Stimulated activated CD4-positive, alpha-beta T cell treated with anti-CD3 and anti-CD28 coated beads, Interleukin-15, amount 100 ng/mL, for 48 hours (primary cell): ENCODE data around the gene PPAT.
"Not testable (repeated sequence)": the region's sequence is repeated elsewhere in the genome, so short reads cannot be mapped to it uniquely, and the experiment has no call there.

Source experiments
- DNase-seq, 2 donors: peaks; one replicate each; pipeline ENCODE4 v3.0.0-alpha.2; 2020; ENCODE audit warnings: low read depth in 2 of 2

Gene PPAT

DNA sequence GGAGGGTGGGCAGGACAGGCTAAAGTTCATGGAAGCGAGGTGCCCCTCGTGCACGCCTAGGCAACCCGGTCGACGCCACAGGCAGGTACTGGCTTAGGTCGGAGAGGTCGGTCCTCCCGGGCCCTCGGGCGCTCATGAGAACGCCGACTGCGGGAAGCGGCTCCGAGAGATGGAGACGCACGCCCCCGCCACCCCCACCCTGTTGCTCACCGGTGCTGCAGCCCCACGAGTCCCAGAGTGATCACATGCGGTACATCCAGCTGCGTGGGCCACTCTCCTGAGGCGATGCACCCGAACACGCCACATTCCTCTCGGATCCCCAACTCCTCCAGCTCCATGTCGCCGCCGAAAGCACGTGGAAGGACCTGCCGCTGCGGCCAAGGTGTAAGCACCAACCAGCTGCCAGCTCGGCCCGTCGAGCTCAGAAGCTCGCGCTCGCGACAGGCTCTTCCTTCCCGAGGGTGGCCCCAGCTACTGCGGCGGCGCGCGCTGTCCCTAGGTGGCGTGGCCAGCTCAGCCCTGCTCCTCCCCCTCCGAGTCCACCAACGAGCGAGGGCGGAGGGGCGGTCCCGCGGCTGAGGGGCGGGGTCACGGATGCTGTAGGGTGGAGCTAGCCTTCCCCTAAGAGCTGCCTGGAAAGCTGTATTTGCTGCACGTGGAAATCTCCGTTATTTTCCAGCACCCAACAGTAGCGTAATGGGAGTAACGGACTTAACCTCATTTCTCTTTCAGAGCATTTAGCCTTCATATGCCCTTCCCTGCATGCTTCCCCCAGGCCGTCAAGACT is at the start of gene PPAT:
TSS of gene PPAT (minus strand) at position 476 of the 787 bp plus-strand sequence. CDS start at position 338, 138 bp downstream.
- peak; percentile 97 to 99 for DNase-seq

DNA sequence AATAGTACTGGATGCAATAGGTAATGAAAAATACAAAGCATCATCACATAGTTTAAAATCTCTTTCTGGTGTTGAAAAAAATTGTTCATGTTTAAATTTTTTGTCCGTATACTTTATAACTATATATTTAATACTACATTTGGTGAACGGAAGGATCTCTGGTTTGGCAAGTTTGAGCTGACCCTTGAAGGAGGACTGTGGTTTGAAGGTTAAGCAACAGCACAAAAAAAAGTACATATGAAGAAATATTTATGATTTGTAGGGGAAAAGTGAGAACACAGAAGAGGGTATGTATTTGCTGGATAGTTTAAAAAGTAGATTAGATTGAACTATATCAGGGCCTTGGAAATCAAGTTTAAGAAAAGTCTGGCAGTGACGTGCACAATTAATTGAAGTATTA is 45.3 kb upstream of the PPAT start:
- no peak for DNase-seq

DNA sequence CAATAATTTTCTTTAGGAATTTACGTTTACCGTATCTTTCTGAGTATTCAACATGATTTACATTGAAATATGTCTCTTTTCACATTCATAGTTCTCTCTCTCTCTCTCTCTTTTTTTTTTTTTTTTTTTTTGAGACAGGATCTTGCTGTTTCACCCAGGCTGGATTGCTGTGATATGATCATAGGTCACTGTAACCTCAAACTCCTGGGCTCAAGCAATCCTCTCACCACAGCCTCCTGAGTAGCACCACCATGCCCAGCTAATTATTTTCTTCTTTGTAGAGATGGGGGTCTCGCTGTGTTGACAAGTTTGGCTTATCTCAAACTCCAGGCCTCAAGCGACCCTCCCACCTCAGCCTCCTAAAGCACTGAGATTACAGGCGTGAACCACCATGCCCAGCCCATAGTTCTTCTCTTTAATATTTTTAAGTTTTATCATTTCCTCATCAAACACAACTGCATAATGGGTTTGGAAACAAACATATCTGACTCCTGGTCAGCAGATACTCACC is 41.8 kb upstream of the PPAT start:
- DNase-seq = no peak

DNA sequence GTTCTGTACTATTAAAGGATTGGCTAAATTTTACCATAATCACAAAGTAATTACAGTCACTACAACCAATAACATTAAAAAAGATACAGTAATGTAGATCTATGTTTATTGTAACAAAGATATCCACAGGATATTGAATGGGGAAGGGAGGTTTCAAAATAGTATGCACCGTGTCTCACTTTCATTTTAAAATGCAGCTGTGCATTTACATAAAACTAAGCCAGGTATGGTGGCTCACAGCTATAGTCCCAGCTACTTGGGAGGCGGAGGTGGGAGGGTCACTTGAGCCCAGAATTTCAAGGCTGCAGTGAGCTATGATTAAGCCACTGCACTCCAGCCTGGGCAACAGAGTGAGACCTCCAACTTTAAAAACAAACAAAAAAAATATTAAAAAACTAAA is 40.5 kb upstream of the PPAT start:
- no peak for DNase-seq

GRCh38 chr4:56469489-56470210 is 34.2 kb upstream of the PPAT start:
- no peak for DNase-seq

DNA sequence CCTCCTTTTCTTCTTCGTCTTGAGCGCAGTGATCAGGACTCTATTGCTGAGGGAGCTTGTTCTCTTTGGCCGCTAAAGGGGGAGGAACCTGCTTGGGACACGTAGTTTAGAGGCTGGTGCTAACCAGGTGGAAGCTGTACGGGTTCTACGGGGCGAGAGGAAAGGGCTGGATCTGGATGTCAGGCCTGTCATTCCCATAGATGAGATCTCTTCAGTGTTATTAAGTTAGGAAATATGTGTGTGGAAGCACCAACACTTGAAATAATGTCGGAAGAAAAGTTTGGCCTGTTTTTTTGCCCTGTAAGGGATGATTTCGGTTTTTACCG is 32.6 kb upstream of the PPAT start:
- no peak for DNase-seq

GRCh38 chr4:56467284-56468096 is 32.1 kb upstream of the PPAT start, which contains the start of gene SRP72:
Gene SRP72 (plus strand): TSS chr4:56467617. CDS start chr4:56467636, 19 bp downstream.
- DNase-seq = peak; percentile 81 to 85

DNA sequence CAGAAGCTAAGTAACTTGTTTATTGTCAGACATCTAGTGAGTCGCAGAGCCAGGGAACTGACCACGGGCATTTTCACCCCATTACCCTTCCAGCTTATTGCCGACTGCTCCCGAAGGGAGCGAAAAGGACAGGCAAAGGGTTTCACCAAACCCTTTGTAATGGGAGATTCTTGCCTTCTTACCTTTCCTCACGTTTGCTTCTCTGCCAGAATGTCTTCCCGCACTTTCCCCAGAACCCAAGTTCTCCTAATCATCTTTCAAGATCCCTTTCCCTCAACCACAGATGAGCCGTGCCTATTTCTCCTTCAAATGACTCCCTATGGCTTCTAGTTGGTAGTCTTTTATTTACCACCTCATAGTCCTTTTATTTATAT is 31.5 kb upstream of the PPAT start:
- DNase-seq = no peak

GRCh38 chr4:56466296-56466761 is 30.9 kb upstream of the PPAT start:
- DNase-seq = peak in 1 of 2 donors; percentile 11

GRCh38 chr4:56465599-56466295 is 30.3 kb upstream of the PPAT start:
- DNase-seq = no peak

GRCh38 chr4:56464581-56464980 is 29.2 kb upstream of the PPAT start:
- DNase-seq = no peak

GRCh38 chr4:56463711-56464110 is 28.3 kb upstream of the PPAT start:
- DNase-seq = no peak

- DNase-seq = no peak
Measured at GRCh38 chr4:56462157-56462556, 26.7 kb upstream of the PPAT start.

DNA sequence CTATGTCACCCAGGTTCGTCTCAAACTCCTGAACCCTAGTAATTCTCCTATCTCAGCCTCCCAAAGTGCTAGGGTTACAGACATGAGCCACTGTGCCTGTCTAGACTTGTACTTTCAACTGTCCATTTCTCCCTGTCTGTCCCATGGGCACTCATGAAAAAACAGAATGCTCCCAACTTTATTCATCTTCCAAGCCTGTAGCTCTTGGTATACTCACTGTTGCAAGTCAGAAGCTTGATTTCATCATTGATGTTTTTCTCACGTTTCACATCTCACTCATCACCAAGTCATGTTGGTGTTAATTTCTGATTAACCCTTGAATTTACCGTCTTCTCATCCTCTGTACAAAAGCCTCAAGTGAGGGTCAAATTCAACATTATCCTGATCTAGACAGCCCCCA is 24.7 kb upstream of the PPAT start:
- DNase-seq = no peak

DNA sequence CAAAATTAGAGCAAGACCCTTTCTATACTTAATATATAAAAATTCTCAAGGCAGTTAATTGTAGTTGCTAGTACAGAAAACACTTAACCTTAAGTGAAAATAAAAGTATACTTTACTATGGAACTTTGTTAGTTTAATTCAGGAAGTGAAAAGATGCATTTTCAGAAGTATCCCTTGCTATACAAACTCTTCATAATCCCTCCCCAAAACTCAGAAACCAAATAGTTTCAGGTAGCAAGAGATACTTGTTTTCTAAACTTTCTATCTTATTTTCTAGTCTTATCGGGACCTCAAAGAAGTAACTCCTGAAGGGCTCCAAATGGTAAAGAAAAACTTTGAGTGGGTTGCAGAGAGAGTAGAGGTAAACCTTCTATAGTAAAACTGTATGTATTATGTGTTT is 14.9 kb upstream of the PPAT start:
- no peak for DNase-seq

GRCh38 chr4:56449475-56449874 is 14.1 kb upstream of the PPAT start:
- DNase-seq = not testable (repeated sequence)

- no peak for DNase-seq
Measured at GRCh38 chr4:56448301-56448700, 12.9 kb upstream of the PPAT start.

GRCh38 chr4:56445699-56446098 is 10.3 kb upstream of the PPAT start:
- no peak for DNase-seq

DNA sequence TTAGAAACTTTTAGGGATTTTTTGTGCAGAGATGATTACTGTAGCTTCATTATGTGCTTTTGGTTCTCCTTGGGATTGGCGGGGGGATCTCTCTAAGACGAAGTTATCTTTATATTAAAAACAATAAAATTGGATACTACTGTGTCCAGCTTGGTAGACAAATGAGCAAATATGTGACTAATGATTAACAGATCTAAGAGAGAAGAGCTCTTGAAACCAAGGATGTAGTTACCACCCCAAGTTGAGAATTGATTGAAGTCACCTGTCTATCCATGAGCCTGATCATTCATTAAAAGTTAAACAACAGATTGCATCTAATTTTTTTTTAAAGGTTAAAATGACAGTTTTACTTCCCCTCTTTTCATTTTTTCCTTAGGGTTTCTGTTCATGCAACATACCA is 9.3 kb upstream of the PPAT start:
- DNase-seq = no peak

DNA sequence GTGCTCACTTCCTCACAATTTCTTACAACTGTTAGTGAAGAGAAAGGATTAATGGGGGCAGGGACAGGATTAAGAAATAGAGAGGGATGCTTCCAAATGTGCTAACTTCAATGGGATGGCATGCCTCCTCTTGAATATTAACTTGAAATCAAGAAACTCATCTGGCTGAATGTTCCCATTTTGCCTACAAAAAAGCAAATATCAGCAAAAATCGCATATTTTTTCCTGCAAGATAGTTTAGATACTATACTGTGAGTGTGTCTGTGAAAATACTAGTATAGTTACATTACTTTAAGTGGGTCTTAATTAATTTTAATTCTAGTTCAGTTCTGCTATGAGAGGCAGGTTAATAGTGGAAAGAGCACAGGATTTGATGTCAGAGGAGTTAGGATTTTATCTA is 5.6 kb upstream of the PPAT start:
- DNase-seq = no peak

- no peak for DNase-seq
Measured at GRCh38 chr4:56438766-56439165, 3.4 kb upstream of the PPAT start.
